ENCODE data around the gene ZBED1.

- TF ChIP-seq CTCF (IDR thresholded peaks at IDR 0.05), result no peak
- TF ChIP-seq ZFX (IDR thresholded peaks at IDR 0.05; ENCODE audit: borderline replicate concordance), result no peak
Observed at GRCh38 chrX:2547736-2548135, 47.0 kb upstream of the ZBED1 start.
